ENCODE results near the gene SLC7A14.

SLC7A14 gene

DNA sequence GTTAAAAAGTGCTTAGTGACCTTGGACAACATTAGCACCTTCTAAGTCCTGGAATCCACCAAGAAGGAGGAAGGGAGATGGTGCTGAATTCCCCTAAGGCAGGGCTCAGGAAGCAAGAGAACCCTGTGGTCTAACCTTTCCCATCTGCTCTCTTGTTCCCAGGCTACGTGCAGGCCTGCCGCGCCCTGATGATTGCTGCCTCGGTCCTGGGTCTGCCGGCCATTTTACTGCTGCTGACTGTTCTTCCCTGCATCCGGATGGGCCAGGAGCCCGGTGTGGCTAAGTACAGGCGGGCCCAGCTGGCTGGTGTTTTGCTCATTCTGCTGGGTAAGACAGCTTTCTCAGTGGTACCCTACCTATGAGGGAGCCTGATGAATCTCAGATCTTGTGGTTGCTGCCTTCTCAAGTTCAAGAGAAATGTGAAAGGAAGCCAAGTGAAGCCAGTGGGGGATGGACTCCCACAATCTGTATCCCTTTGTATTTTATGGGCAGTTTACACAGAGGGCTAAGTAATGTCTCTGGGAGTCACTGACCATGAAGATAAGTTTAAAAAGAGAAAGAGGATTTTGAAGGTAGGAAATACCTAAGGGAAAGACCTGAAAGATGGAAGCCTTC lies 162.8 kb downstream of the SLC7A14 start:
- POLR2A ChIA-PET, result no interaction called here
- CTCF ChIA-PET, result interaction anchor here (1.4 to 2.2 kb wide), 4 partner anchors 9 to 389 kb away, joined by 3 to 13 read pairs (median 8); no protein-coding TSS in a partner anchor
- DNase-seq (ENCODE audit: extremely low spot score), result no peak
- TF ChIP-seq, protein P1, sequence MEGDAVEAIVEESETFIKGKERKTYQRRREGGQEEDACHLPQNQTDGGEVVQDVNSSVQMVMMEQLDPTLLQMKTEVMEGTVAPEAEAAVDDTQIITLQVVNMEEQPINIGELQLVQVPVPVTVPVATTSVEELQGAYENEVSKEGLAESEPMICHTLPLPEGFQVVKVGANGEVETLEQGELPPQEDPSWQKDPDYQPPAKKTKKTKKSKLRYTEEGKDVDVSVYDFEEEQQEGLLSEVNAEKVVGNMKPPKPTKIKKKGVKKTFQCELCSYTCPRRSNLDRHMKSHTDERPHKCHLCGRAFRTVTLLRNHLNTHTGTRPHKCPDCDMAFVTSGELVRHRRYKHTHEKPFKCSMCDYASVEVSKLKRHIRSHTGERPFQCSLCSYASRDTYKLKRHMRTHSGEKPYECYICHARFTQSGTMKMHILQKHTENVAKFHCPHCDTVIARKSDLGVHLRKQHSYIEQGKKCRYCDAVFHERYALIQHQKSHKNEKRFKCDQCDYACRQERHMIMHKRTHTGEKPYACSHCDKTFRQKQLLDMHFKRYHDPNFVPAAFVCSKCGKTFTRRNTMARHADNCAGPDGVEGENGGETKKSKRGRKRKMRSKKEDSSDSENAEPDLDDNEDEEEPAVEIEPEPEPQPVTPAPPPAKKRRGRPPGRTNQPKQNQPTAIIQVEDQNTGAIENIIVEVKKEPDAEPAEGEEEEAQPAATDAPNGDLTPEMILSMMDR (IDR thresholded peaks at IDR 0.05; ENCODE audit: control extremely low read depth, extremely low read depth, low read depth, missing control alignments), result no peak

DNA sequence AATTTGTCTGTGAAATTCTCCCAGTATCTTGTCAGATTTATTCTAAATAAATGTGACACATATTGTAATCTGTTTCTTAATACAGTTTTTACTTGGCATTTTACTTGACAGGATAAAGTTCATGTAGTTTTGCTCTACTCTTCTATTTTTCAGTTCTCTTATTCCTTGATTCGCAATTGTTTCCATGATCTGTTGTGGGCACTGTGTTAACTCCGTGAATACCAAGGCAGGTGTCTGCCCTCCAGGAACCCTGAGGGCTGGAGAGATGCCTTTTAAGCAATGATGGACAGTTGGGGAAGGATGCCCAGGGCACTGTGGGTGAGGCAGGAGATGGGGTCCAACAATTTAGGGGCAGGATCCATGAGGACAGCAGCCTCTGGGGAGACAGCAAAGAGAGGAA lies 164.1 kb downstream of the SLC7A14 start:
- DNase-seq (ENCODE audit: extremely low spot score), result no peak
- TF ChIP-seq, protein P1 (IDR thresholded peaks at IDR 0.05; ENCODE audit: control extremely low read depth, extremely low read depth, low read depth, missing control alignments), result no peak
- ChIA-PET CTCF (interaction anchor here (2.2 kb wide), 1 partner anchor 390 kb away, joined by 9 read pairs; no protein-coding TSS in a partner anchor), POLR2A (no interaction called here)

DNA sequence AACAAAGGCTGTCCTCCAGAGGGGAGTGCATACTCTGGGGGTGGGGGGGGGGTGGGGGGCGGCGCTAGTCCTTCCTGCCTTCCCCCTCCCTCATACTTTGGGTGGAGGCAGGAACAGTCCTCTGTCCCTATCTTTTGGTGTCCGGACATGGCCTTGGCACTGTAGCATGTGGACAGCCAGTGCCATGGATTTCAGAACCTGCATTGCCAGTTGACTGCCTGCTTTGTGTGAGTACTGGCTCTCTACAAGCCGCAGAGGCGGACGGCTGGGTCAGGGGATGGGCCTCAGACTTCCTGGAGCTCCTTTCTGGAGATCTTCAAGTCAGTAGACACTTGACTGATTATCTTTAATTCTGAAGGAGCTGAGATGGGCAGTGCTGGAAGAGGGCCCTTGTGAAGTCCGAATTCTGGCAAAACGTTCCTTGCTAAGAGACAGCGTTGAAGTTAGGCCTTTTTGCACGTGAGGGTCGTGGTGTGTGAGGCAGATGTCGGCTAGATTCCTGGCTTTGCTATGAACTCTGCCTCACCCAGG lies 164.7 kb downstream of the SLC7A14 start:
- CTCF ChIA-PET, result no interaction called here
- POLR2A ChIA-PET, result no interaction called here
- no peak for DNase-seq (ENCODE audit: extremely low spot score)
- TF ChIP-seq, protein P1 (IDR thresholded peaks at IDR 0.05; ENCODE audit: control extremely low read depth, extremely low read depth, low read depth, missing control alignments), result no peak

DNA sequence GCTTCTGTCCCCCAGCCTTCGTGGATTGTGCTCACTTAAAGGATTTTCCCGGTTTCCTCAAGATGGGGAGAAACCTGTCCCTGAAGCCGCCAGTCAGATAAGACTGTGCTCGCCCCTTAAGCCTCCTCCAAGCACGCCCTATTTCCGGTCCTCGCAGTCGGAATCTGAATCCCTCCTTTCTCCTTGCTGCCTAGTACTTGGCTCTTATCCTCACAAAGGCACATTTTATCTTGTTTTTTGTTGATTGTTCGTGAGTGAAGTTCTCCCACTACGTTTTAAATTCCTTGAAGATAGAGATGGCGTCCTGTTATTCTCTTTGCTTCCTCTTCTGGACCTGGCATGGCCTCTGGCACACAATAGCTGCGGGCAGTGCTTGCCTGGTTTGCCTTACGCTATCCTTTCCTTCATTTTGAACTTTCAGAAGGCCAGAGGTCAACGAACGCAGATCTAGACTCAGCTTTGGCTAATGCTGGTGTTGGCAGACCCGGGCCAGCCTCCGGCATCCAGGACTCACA lies 165.5 kb downstream of the SLC7A14 start:
- TF ChIP-seq, protein P1 (IDR thresholded peaks at IDR 0.05; ENCODE audit: control extremely low read depth, extremely low read depth, low read depth, missing control alignments), result no peak
- ChIA-PET CTCF (no interaction called here), POLR2A (no interaction called here)
- no peak for DNase-seq (ENCODE audit: extremely low spot score)

DNA sequence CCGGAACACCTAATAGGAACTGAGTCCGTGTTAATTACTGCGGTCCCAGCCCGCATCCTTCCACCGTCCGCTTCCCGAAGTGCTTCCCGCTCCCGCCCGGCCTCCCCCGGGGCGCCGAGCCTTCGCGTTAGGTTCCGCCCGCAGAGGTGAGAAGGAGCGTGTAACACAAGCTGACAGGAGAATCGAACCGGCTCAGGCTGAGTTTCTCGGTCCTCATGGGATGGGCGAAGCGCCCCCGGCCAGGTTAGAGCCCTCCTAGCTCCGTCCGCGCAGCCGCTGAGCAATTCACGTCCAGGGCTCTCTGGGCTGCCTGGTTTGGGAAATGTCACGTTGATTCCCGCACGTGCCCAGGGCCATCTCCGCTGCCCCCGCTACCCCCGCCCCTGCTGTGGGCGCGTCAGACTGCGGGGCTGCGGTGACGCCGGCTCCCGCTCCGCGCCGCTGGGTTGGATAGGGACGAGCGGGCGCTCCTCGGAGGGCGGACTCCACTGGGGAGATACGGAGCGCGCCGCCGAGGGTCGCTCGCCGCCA lies 166.3 kb downstream of the SLC7A14 start:
- DNase-seq (ENCODE audit: extremely low spot score), result peak; percentile 30
- ChIA-PET CTCF (interaction anchor here (1.8 to 10.9 kb wide), 2 partner anchors 16 to 392 kb away, joined by 5 to 224 read pairs; no protein-coding TSS in a partner anchor), POLR2A (no interaction called here)
- TF ChIP-seq, protein P1 (IDR thresholded peaks at IDR 0.05; ENCODE audit: control extremely low read depth, extremely low read depth, low read depth, missing control alignments), result no peak

DNA sequence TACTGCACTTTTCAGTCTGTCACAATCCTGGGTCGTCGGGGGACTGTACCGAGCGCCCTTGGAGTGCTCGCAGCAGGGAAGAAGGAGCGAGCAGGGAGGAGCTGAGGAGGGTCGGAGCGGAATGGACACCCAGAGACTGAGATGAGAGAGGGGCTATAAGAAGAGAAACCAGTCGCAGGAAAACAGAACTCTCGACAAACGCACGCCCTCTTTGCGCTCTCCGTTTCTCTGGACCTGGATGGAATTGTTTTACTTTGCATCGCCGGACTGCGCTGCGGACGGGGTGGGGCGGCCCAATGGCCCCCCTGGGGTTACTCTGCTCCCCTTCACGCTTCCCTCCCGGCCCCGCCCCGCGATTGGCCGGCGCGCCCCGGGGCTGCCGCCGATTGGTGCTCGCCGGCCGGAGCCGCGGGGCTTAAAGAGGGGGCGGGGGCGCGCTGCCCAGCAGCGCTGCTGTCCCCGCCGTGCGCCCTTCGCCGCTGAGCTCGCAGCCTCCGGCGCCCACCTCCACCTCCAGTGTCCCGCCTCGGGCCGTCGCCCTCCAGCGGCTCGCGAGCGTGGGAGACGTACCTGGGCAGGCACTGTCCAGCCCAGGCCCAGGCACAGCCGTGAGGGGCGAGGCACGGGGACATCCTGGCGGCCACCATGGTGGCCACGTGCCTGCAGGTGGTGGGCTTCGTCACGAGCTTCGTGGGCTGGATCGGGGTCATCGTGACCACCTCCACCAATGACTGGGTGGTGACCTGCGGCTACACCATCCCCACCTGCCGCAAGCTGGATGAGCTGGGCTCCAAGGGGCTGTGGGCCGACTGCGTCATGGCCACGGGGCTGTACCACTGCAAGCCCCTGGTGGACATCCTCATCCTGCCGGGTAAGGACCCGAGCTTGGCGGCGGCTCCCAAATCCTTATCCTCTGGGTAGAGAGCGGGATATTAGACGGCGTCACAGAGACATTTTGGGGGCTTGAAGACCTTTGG lies 167.2 kb downstream of the SLC7A14 start, which contains the start of gene CLDN11:
Gene CLDN11 (plus strand): TSS at position 447 of the 977 bp plus-strand sequence. CDS start 199 bp downstream, at position 646.
- CTCF ChIA-PET, result interaction anchor here (1.3 to 10.9 kb wide), 4 partner anchors 17 to 430 kb away, joined by 4 to 224 read pairs (median 6); no protein-coding TSS in a partner anchor
- POLR2A ChIA-PET, result no interaction called here
- TF ChIP-seq, protein P1 (IDR thresholded peaks at IDR 0.05; ENCODE audit: control extremely low read depth, extremely low read depth, low read depth, missing control alignments), result no peak
- peak; percentile 42 for DNase-seq (ENCODE audit: extremely low spot score)

All from GM10248 (cell line).